Measurements from ENCODE around the gene PCDH1. TPM values are rescaled to one million over a fixed set of nuclear protein-coding genes. Genes with fewer than 3 reads are reported as not detected.
"Not testable (repeated sequence)": the region's sequence is repeated elsewhere in the genome, so short reads cannot be mapped to it uniquely, and the experiment has no call there.

PCDH1 gene
- total RNA-seq, 1 experiment from 2014 or later: 127 TPM

GRCh38 chr5:141821430-141821925 lies 56.7 kb downstream of the PCDH1 start:
- no peak overlapping the region for H3K27ac ChIP-seq (ENCODE audit: insufficient read length, low read depth, low read length)
- no peaks in the 10 kb centered on the region for H3K79me2 ChIP-seq (ENCODE audit: insufficient read depth, low read length)
- Mint-ChIP-seq H3K27ac (peak overlapping the region; percentile 82 to 97 (median 96)), H3K4me3 (0 out of 5 replicates have a peak overlapping the region, but pooled peaks of 1 of the 2 experiments have one; percentile 45), H3K9me3 (no peaks in the 10 kb centered on the region), H3K36me3 (ENCODE audit: insufficient read depth in 1 of 3, low read depth in 3 of 3) (peaks cover 0 to 8% (median 0%) of the 10 kb centered on the region in 3 experiments; a peak in 3 of 7 replicates), H3K4me1 (peaks cover 67 to 82% of the 10 kb centered on the region in 2 experiments), H3K27me3 (ENCODE audit: low read depth) (no peaks in the 10 kb centered on the region; the same call in 1 of the 2 replicates)
- no peak overlapping the region for H3K14ac ChIP-seq (ENCODE audit: insufficient read depth, low read length)
- no peak overlapping the region for H3K4ac ChIP-seq (ENCODE audit: low read depth, low read length)
- H3K4me1 ChIP-seq (ENCODE audit: insufficient read depth, low read length): peaks cover 3% of the 10 kb centered on the region; the same call in 1 of the 2 replicates
- no peak overlapping the region for H4K5ac ChIP-seq (ENCODE audit: insufficient read length, low read depth, low read length)
- TF ChIP-seq, protein P1, sequence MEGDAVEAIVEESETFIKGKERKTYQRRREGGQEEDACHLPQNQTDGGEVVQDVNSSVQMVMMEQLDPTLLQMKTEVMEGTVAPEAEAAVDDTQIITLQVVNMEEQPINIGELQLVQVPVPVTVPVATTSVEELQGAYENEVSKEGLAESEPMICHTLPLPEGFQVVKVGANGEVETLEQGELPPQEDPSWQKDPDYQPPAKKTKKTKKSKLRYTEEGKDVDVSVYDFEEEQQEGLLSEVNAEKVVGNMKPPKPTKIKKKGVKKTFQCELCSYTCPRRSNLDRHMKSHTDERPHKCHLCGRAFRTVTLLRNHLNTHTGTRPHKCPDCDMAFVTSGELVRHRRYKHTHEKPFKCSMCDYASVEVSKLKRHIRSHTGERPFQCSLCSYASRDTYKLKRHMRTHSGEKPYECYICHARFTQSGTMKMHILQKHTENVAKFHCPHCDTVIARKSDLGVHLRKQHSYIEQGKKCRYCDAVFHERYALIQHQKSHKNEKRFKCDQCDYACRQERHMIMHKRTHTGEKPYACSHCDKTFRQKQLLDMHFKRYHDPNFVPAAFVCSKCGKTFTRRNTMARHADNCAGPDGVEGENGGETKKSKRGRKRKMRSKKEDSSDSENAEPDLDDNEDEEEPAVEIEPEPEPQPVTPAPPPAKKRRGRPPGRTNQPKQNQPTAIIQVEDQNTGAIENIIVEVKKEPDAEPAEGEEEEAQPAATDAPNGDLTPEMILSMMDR (conservative IDR thresholded peaks at IDR 0.05): no peak
- H3K18ac ChIP-seq (ENCODE audit: insufficient read length, low read depth, low read length): no peak overlapping the region
- H2BK12ac ChIP-seq (ENCODE audit: insufficient read length, low read depth, low read length): no peak overlapping the region
- no peaks in the 10 kb centered on the region for H3K23me2 ChIP-seq (ENCODE audit: insufficient read length, low read depth, low read length, poor library complexity, severe bottlenecking)
- WGBS (ENCODE audit: extremely low coverage, insufficient read length, low lambda C conversion rate): no CpG with 5 or more reads among the region's 3 CpGs
- no peak overlapping the region for H3T11ph ChIP-seq (ENCODE audit: low read length)
- no peak overlapping the region for H3K9ac ChIP-seq (ENCODE audit: extremely low read depth, insufficient read length, low read length)
- no peak overlapping the region for H2AK5ac ChIP-seq (ENCODE audit: insufficient read length, low read length)
- H2BK20ac ChIP-seq (ENCODE audit: low read depth, low read length, poor library complexity, severe bottlenecking): no peak overlapping the region
- no peaks in the 10 kb centered on the region for H3K27me3 ChIP-seq (ENCODE audit: insufficient read depth, low read length)
- peak; percentile 59 for DNase-seq
- no peak overlapping the region for H4K8ac ChIP-seq (replicated peaks; ENCODE audit: insufficient read length, low read depth, low read length)
- H3K9me3 ChIP-seq (ENCODE audit: control insufficient read depth, low read depth, low read length): no peaks in the 10 kb centered on the region
- H3K23ac ChIP-seq (ENCODE audit: insufficient read length, low read depth, low read length): no peak overlapping the region
- H3K56ac ChIP-seq (ENCODE audit: insufficient read length, low read depth, low read length): no peak overlapping the region
- H2BK5ac ChIP-seq (ENCODE audit: insufficient read length, low read length): no peak overlapping the region
- no peaks in the 10 kb centered on the region for H3K79me1 ChIP-seq (ENCODE audit: insufficient read depth, low read depth, low read length, poor library complexity, severe bottlenecking)
- H3K4me2 ChIP-seq (ENCODE audit: insufficient read depth, insufficient read length, low read length): no peak overlapping the region
- no peak overlapping the region for H4K91ac ChIP-seq (ENCODE audit: insufficient read length, low read depth, low read length)
- no peak overlapping the region for H2AFZ ChIP-seq (ENCODE audit: low read length)
- no peak overlapping the region for H2BK120ac ChIP-seq (ENCODE audit: low read depth, low read length, poor library complexity, severe bottlenecking)
- H4K20me1 ChIP-seq (ENCODE audit: control insufficient read depth, insufficient read depth, insufficient read length): no peaks in the 10 kb centered on the region
- no peak overlapping the region for H2BK15ac ChIP-seq (ENCODE audit: low read depth, low read length)

- no CpG with 5 or more reads among the region's 15 CpGs for WGBS (ENCODE audit: extremely low coverage, insufficient read length, low lambda C conversion rate)
- H2AK5ac ChIP-seq (ENCODE audit: insufficient read length, low read length); H4K20me1 ChIP-seq (ENCODE audit: control insufficient read depth, insufficient read depth, insufficient read length); H3K79me2 ChIP-seq (ENCODE audit: insufficient read depth, low read length); H3K79me1 ChIP-seq (ENCODE audit: insufficient read depth, low read depth, low read length, poor library complexity, severe bottlenecking); H3K27me3 ChIP-seq (ENCODE audit: insufficient read depth, low read length); H3K56ac ChIP-seq (ENCODE audit: insufficient read length, low read depth, low read length); H3K18ac ChIP-seq (ENCODE audit: insufficient read length, low read depth, low read length); DNase-seq; H3K23me2 ChIP-seq (ENCODE audit: insufficient read length, low read depth, low read length, poor library complexity, severe bottlenecking); H3K4ac ChIP-seq (ENCODE audit: low read depth, low read length); H3K9me3 Mint-ChIP-seq; H4K91ac ChIP-seq (ENCODE audit: insufficient read length, low read depth, low read length); H3K14ac ChIP-seq (ENCODE audit: insufficient read depth, low read length); H3K23ac ChIP-seq (ENCODE audit: insufficient read length, low read depth, low read length); H3K27ac ChIP-seq (ENCODE audit: insufficient read length, low read depth, low read length); H2BK12ac ChIP-seq (ENCODE audit: insufficient read length, low read depth, low read length); H4K8ac ChIP-seq (replicated peaks; ENCODE audit: insufficient read length, low read depth, low read length); H3K36me3 Mint-ChIP-seq (ENCODE audit: insufficient read depth in 1 of 3, low read depth in 3 of 3); H3K4me1 ChIP-seq (ENCODE audit: insufficient read depth, low read length); H3K4me2 ChIP-seq (ENCODE audit: insufficient read depth, insufficient read length, low read length); H3T11ph ChIP-seq (ENCODE audit: low read length); H2BK20ac ChIP-seq (ENCODE audit: low read depth, low read length, poor library complexity, severe bottlenecking); H2AFZ ChIP-seq (ENCODE audit: low read length); H4K5ac ChIP-seq (ENCODE audit: insufficient read length, low read depth, low read length); H3K27me3 Mint-ChIP-seq (ENCODE audit: low read depth); H2BK5ac ChIP-seq (ENCODE audit: insufficient read length, low read length); H2BK15ac ChIP-seq (ENCODE audit: low read depth, low read length); H3K9ac ChIP-seq (ENCODE audit: extremely low read depth, insufficient read length, low read length); H3K4me3 Mint-ChIP-seq; H2BK120ac ChIP-seq (ENCODE audit: low read depth, low read length, poor library complexity, severe bottlenecking); H3K9me3 ChIP-seq (ENCODE audit: control insufficient read depth, low read depth, low read length): not testable (repeated sequence)
- Mint-ChIP-seq H3K27ac (0 out of 7 replicates have a peak overlapping the region, but pooled peaks of 1 of the 3 experiments have one; percentile 91), H3K4me1 (peaks cover 66 to 82% of the 10 kb centered on the region in 2 experiments)
Measured at GRCh38 chr5:141820686-141821085, 57.5 kb downstream of the PCDH1 start.

All from H9 (cell line).